ENCODE results near the gene CFTR.

GRCh38 chr7:117640465-117640864 is 160.6 kb downstream of the CFTR start:
- no peak for TF ChIP-seq CTCF (IDR thresholded peaks at IDR 0.05)
- no peak for TF ChIP-seq POLR2A (IDR thresholded peaks at IDR 0.05)

Measured in thyroid gland (tissue), 4 donors.